Stomach (tissue), 9 donors: ENCODE data around the gene ITPR1. TPM values are rescaled to one million over a fixed set of nuclear protein-coding genes. Genes with fewer than 3 reads are reported as not detected.

Experiments
- DNase-seq, 2 donors: peaks; one replicate each; pipeline versions ENCODE4 v3.0.0 to v3.0.0-alpha.2; 2013 to 2019
- H3K27ac ChIP-seq, 5 donors: fragments of 200-600 bp in 4 of 5; sonication (generic) in 4 of 5; one replicate each; pipeline ENCODE4 v1.5.1; 2013 to 2019; ENCODE audit warnings: mild to moderate bottlenecking in 1 of 5, moderate library complexity in 1 of 5
- H3K27me3 ChIP-seq, 3 donors: fragments of 200-600 bp; sonication (generic); one replicate each; pipeline ENCODE4 v1.5.1; 2017 to 2019; ENCODE audit warnings: mixed run types in 1 of 3
- H3K36me3 ChIP-seq, 4 donors: fragments of 200-600 bp; sonication (generic); 1 replicate in 3 of 4; 2 replicates in 1 of 4; pipeline ENCODE4 v1.5.1; 2016 to 2019
- H3K4me1 ChIP-seq, 4 donors: fragments of 200-600 bp; sonication (generic); one replicate each; pipeline ENCODE4 v1.5.1; 2016 to 2019
- H3K4me3 ChIP-seq, 4 donors: fragments of 200-600 bp; sonication (generic) in 3 of 4; one replicate each; pipeline ENCODE4 v1.5.1; 2016 to 2019; ENCODE audit warnings: mild to moderate bottlenecking in 1 of 4
- H3K9me3 ChIP-seq, 4 donors: fragments of 200-600 bp; sonication (generic); one replicate each; pipeline ENCODE4 v1.5.1; 2016 to 2019
- CTCF ChIP-seq, 7 experiments: fragments of 450-650 bp in 4 of 7; fragments of 200-600 bp in 3 of 7; sonication (generic) in 3 of 7; IDR thresholded peaks; one replicate each; pipeline ENCODE4 v1.5.1; 2016 to 2019; ENCODE audit warnings: antibody characterized with exemption in 7 of 7, control low read depth in 2 of 7, mild to moderate bottlenecking in 1 of 7
- EP300 ChIP-seq: sonication (generic); formaldehyde crosslinking; IDR thresholded peaks from one replicate; pipeline ENCODE4 v1.6.1; 2017; ENCODE audit warnings: antibody characterized with exemption
- POLR2A ChIP-seq, 4 donors: fragments of 450-650 bp; IDR thresholded peaks; one replicate each; pipeline ENCODE4 v1.6.1; 2016; ENCODE audit warnings: antibody characterized with exemption in 4 of 4, control low read depth in 2 of 4, mild to moderate bottlenecking in 1 of 4, moderate library complexity in 1 of 4
- POLR2AphosphoS5 ChIP-seq, 3 donors: sonication (generic); formaldehyde crosslinking; IDR thresholded peaks; one replicate each; pipeline ENCODE4 v1.6.1; 2016; ENCODE audit warnings: antibody characterized with exemption in 3 of 3
- WGBS, 5 donors: extraction: QIAGEN DNeasy Blood & Tissue Kit in 3 of 5; methylation state at CpG; one replicate each; pipeline versions ENCODE4 v1.1.5 to v1.1.7; 2013 to 2018; 5-methylcytosine and 5-hydroxymethylcytosine counted together
- intact Hi-C: fragments of 100-400 bp; cut with DNase I; formaldehyde crosslinking; loops from one replicate; pipeline ENCODE4 v1.15.1; 2023; ENCODE audit warnings: low total_unique reads
- polyA plus RNA-seq, 3 donors: library from polyadenylated mRNA; stranded (reverse); fragments of 200-250 nt; gene quantifications; one replicate each; pipeline ENCODE4 v1.2.3, GENCODE V29; 2013
- total RNA-seq, 5 donors: library from RNA; depleted of rRNA; stranded (reverse); fragments of >200 nt; gene quantifications; one replicate each; pipeline versions ENCODE4 v1.1.0 to v1.2.3, GENCODE V29; 2014 to 2016
- donor health status: healthy with polysubstance abuse.
- donor health status: Bipolar disorder and iron deficiency.
- donor health status: healthy.

Gene ITPR1
- total and polyA plus RNA-seq, 8 donors = 6.6 to 192 (median 32.9) TPM

- Histone ChIP-seq H3K27ac (peak overlapping the region; percentile 55 to 82 (median 79)), H3K36me3 (peaks cover 0 to 18% (median 14%) of the 10 kb centered on the region in 4 donors), H3K4me3 (peak overlapping the region; percentile 21 to 33 (median 26)), H3K9me3 (no peaks in the 10 kb centered on the region), H3K27me3 (no peaks in the 10 kb centered on the region), H3K4me1 (peaks cover 15 to 64% (median 37%) of the 10 kb centered on the region in 4 donors)
- TF ChIP-seq CTCF (IDR thresholded peaks at IDR 0.05) (no peak), EP300 (no peak), POLR2A (IDR thresholded peaks at IDR 0.05) (no peak), POLR2AphosphoS5 (IDR thresholded peaks at IDR 0.05) (no peak)
- 33 to 51% (median 48%) methylated on average over 14 of the region's 14 CpGs for WGBS, 5 donors
- intact Hi-C loops = no loop called here
- peak in 1 of 2 donors; percentile 67 for DNase-seq
These were observed 11.5 kb downstream of the ITPR1 start for GRCh38 chr3:4504340-4505261.

- TF ChIP-seq POLR2A (IDR thresholded peaks at IDR 0.05) (no peak), POLR2AphosphoS5 (IDR thresholded peaks at IDR 0.05) (no peak), EP300 (no peak), CTCF (IDR thresholded peaks at IDR 0.05) (no peak)
- WGBS, 5 donors = 86 to 91% (median 87%) methylated on average over 6 of the region's 6 CpGs
- Histone ChIP-seq H3K27ac (peak overlapping the region in 3 of 5 donors; percentile 79 to 82 (median 81)), H3K27me3 (no peaks in the 10 kb centered on the region), H3K36me3 (peaks cover 0 to 7% (median 6%) of the 10 kb centered on the region in 4 donors), H3K4me3 (no peak overlapping the region), H3K4me1 (peaks cover 15 to 64% (median 37%) of the 10 kb centered on the region in 4 donors), H3K9me3 (no peaks in the 10 kb centered on the region)
- intact Hi-C loops = no loop called here
- no peak for DNase-seq
These were observed 12.8 kb downstream of the ITPR1 start for GRCh38 chr3:4505688-4506558.

- peaks cover 15 to 64% (median 37%) of the 10 kb centered on the region in 4 donors for H3K4me1 ChIP-seq
These were observed 13.4 kb downstream of the ITPR1 start for GRCh38 chr3:4506559-4507023.

More at GRCh38 chr3:4506559-4507023, 13.4 kb downstream of the ITPR1 start:
- no peaks in the 10 kb centered on the region for H3K9me3 ChIP-seq
- H3K27ac ChIP-seq = no peak overlapping the region
- no peaks in the 10 kb centered on the region for H3K27me3 ChIP-seq
- H3K4me3 ChIP-seq = no peak overlapping the region
- no peak for DNase-seq
- WGBS, 5 donors = 77 to 89% (median 84%) methylated on average over 2 of the region's 2 CpGs
- intact Hi-C loops = no loop called here
- H3K36me3 ChIP-seq = peaks cover 0 to 2% (median under 1%) of the 10 kb centered on the region in 4 donors
- TF ChIP-seq CTCF (IDR thresholded peaks at IDR 0.05) (no peak), POLR2AphosphoS5 (IDR thresholded peaks at IDR 0.05) (no peak), EP300 (no peak), POLR2A (IDR thresholded peaks at IDR 0.05) (no peak)
